GM12872 (cell line): ENCODE measurements around the gene LEKR1.

ENCODE experiments used
- TF ChIP-seq, protein P1 (sequence below): IDR thresholded peaks from 3 replicates; pipeline ENCODE4 v1.5.1; 2011; ENCODE audit warnings: low read depth, mild to moderate bottlenecking, low read length, moderate library complexity; ENCODE audit not compliant: insufficient read depth

The LEKR1 gene

DNA sequence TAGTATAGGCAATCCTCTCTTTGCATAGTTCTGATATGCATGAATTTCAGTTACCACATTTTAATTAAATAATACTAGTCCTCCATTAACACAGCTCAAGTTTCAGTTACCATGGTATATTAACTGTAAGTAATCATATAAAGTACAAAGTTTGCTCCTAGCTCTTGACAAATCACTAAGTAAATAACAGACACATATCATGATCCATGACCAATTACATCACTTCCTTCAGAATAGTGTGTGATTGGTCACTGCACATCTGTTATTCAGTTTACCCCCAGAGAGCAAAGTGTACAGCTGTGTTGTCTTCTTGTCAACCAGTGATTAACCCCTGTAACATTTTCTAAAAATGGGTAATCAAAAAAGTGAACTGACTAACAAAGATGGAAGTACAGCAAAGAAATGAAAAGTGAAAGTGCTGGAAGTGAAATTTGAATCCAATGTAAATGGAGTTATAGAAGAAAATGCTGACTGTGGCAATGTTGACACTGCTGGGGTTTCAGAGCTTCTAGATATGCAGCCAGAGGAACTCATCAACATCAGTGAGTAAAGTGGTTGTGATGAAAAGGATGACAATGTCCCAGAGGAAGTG is 30.2 kb upstream of the LEKR1 start:
- TF ChIP-seq, protein P1, sequence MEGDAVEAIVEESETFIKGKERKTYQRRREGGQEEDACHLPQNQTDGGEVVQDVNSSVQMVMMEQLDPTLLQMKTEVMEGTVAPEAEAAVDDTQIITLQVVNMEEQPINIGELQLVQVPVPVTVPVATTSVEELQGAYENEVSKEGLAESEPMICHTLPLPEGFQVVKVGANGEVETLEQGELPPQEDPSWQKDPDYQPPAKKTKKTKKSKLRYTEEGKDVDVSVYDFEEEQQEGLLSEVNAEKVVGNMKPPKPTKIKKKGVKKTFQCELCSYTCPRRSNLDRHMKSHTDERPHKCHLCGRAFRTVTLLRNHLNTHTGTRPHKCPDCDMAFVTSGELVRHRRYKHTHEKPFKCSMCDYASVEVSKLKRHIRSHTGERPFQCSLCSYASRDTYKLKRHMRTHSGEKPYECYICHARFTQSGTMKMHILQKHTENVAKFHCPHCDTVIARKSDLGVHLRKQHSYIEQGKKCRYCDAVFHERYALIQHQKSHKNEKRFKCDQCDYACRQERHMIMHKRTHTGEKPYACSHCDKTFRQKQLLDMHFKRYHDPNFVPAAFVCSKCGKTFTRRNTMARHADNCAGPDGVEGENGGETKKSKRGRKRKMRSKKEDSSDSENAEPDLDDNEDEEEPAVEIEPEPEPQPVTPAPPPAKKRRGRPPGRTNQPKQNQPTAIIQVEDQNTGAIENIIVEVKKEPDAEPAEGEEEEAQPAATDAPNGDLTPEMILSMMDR: no peak

DNA sequence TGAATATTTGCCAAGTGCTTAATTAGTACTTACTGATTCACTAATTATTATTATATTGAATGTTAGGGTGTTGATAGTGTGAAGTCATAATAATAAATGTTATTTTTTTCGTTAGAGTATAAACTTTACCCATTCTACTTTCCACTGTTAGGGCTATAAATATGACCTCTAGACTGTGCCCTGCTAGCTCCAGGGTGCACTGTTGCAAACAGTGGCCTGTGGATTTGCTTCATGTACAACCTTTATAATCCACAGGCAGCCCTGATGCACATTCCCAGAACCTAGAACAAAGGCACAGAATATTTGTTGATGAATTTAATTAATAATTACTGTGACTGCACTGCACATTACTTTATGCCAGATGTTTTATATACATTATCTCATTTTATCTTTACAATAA is 28.8 kb upstream of the LEKR1 start:
- TF ChIP-seq, protein P1: no peak

DNA sequence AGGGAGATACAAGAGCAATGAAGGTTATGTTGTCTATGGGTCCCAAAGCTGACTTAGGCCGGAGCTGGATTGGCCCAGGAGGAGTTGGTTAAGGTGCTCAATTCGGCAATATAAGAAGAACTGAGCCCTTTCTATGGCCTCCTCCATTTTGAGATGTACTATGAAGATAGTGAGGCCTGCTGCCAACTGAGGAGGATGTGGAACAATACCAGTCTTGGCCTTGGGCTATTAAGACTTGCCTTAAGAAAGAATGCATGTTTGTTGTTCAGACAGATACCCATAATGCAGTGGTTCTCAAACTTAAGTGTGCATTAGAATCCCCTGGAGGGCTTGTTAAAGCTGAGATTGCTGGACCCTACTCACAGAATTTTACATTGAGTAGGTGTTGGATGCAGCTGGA is 24.4 kb upstream of the LEKR1 start:
- TF ChIP-seq, protein P1: no peak

DNA sequence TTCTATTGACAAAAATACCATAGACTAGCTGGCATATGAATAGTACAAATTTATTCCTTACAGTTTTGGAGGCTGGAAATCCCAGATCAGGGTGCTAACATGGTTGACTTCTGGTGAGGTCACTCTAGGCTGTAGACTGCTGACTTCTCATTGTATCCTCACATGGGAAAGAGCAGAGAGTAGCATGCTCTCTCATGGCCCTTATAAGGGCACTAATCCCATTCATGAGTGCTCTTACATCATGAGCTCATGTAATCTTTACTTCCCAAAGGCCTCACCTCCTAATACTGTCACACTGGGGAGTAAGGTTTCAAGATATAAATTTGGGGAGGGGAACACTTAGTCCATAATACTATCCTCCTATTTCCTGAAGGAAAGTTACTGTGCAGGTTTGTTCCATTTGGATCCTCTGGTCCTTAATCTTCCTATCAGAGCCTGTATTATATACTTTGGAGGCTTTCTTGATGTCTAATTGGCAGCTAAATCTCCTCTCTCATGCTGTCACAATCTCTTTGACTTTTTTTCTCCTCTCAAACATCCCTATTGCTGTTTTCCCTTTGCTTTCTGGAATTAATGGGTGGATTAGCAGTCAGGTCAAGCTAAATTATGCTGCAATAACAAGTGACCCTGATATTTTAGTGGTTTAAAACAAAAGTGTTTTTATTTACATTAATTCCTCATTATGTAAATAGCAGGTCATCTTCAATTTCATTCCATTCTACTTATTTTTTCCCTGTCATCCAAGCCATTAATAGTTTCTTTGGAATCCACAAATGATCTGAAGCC is 23.1 kb upstream of the LEKR1 start:
- TF ChIP-seq, protein P1: no peak

DNA sequence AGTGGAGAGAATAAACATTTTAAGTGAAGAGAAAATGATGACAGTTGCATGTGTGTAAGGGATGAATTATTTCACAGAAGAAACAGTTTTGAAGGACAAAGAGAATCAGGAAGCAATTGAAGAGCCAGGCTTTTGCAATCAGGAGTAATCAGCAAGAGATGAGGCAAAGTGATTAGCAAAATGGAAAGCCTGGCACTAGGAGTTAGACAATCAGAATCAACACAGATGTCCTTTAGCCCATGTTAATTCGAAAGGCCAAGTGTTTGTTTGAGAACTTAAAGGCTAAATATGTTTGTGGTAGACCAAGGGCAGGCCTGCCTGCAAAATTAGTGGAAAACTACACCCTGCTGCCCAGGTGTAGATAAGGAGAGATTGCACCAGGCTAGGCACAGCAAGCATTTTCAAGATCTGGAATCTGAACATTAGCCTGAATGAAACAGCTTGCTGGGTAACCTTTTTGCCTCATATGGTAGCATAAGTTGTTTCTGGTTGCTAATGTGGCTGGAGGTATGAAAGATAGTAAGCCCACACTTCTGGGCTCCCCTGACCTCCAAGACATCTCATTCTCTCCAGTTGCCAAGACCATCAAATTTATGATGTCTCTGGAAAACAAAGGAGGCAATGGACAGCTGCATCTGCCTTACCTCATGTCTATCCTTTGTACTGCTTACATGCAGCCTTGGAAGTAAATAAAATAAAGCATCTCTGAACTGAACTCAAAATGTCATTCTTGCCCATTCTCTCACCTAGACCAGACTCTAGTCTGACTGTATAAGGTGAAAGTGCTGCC is 22.0 kb upstream of the LEKR1 start:
- TF ChIP-seq, protein P1: no peak

DNA sequence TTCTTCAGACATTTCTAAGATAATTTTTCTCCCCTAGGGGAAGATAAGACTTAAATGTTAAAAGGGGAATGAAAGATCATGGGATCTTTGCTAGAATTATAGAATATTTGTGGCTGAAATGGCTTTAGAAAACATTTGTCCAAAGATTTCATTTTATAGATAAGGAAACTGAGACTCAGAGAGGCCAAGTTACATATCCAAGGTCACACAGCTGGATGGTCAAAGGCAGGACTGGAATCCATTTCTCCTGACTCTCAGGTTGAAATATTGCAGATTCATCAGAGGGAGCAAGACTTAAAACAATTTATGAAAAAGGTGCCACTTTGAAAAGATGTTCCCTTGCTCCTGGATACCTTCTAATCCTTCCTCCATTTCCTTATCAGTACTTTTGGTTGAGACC is 19.5 kb upstream of the LEKR1 start:
- TF ChIP-seq, protein P1: no peak

DNA sequence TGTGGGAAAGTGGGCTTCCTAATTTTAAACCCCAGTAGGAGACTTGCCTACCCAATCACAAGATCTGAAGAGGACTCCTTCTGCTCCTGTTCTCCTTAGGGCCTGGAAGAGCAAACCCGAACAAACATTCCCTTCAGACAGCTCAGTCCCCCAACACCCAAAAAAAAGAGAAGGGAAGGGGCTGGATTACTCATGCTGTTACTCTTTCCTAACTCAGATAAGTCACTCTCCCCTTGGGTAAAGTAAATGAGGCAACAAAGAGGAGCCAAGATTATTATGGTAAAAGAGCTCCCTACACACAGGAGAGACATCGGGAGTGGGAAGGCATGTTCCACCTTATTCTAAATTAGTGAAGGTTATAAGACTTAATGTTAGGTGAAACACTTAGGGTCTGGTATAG is 18.1 kb upstream of the LEKR1 start:
- TF ChIP-seq, protein P1: no peak
